ENCODE measurements around the gene RGS7.
"Not testable (repeated sequence)": the region's sequence is repeated elsewhere in the genome, so short reads cannot be mapped to it uniquely, and the experiment has no call there.

The RGS7 gene

DNA sequence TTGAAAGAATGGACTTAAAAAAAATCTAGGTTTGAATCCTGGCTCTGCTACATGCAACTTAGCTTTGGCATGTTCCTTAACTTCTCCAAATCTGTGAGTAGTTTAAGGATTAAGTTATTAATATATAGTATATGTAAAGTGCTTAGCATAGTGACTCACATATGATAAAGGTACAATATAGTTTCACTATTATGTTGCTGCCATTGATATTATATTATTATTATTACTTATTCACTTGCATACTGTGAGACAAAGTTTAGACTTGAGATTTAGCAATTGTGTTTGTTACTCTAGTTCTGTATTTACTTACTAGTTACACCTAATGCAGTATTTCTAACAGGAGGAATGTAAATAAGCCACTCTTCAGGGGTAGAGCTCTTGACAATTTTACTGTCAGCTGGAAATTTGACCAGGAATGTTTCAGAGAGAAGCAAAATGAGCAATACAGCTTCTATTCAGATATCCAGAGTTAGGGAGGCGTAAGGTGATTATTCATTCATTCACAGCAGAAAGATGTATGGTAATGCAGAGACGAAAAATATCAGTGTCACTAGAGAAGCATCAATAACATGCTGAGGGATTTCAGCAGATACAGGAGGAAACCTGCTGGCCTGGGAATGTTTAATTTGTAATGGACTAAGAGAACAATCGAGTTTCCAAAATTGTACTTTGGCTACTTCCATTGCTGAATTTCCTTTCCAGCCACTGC, 25.5 kb downstream of the RGS7 start:
- DNase-seq, result no peak

DNA sequence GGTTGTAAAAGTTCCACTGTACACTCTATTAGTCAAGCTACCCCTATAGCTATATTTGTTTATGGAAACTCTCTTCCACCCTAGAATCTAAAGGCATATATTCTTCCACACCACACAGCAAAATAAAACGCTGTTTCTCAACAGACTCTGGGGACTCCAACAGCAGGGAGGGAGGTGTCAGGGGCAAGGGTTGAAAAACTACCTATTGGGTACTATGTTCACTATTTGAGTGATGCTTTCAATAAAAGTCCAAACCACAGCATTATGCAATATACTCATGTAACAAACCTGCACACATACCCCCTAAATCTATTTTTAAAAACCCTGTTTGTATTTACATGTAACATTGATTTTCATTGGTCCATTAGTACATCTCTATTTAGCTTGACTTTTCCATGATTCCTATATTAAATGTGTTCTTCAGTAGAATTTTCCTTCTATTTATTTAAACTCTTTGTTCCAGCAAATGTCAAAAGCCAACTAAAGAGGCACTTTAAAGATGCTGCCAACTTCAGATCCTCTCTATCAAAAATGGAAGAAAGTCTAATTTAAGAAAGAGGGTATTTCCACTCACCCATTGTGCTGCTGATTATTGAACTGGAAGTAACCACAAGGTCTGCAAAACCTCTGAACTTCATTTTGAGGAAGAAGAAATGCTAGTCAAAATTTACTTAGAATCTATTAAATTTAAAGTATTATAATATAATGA, 26.2 kb downstream of the RGS7 start:
- no peak for DNase-seq

- DNase-seq, result no peak
Observed at GRCh38 chr1:241325456-241325855, 31.5 kb downstream of the RGS7 start.

DNA sequence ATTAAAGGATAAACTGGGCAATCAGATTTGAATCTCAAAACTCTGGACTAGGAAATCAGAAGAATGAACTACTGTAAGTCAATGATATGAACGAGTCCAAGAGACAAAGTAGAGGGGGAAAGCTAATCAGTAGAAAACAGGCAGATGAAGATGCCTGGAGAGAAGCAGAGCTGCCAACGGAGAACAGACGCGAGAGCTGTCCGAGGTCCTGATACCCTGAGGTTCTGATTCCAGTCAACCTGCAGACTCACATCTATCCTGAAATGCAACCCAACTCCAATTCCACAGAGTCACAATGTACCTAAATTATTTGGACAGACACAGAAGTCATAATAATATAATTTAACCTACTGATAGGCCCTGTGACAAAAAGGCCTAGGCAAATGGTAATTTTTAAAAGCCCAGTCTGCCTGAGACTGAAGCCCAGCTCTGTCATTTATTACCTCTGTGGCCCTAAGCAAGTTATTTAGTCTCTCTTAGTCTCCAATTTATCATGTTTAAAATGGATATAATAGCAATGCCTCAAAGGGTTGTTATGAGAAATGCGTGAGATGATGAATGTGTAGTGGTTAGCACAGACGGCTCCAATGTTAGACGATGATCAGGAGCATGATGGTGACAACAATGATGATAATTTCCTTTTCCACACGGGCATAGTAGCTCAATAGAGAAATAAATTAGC, 33.4 kb downstream of the RGS7 start:
- DNase-seq, result peak; percentile 22

DNA sequence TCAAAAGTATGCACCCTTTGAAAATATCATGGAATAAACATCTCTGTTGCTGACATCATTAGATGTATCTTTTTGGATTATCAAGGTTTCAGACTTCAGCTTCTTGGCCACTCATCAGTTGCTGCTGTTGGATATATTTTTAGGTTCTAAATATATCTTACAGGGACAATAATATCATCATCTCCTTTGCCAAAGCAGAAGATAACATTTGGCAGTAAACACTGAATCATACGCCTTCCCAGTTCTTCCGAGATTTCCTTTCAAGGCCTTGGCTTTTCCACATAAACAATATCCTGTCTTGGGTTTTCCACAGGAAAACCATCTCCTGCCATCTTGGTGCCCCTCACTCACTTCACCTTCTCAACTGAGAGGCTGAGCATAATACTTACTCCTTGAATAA, 39.3 kb downstream of the RGS7 start:
- DNase-seq, result no peak

- no peak for DNase-seq
Observed at GRCh38 chr1:241316372-241316771, 40.6 kb downstream of the RGS7 start.

- no peak for DNase-seq
Observed at GRCh38 chr1:241311056-241311746, 45.8 kb downstream of the RGS7 start.

DNA sequence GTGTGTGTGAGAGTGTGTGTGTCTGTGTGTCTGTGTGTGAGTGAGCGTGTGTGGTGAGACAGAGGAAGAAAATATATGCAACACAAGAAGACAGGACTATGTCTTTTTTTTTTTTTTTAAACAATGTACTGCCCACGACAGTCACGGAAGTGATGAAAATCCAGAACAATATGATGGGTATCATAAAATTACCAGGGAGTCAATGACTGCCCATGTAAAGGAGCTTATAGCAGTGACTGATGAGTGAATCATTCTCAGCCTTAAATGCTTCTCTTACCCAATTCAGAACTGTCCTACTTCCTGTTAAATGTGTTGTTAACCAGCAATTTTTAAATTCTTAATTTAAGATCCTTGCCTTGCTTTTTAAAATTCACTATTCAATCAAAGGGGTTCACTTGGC, 46.6 kb downstream of the RGS7 start:
- no peak for DNase-seq

- DNase-seq, result no peak
Observed at GRCh38 chr1:241309651-241310050, 47.4 kb downstream of the RGS7 start.

- DNase-seq, result no peak
Observed at GRCh38 chr1:241308471-241308870, 48.5 kb downstream of the RGS7 start.

DNA sequence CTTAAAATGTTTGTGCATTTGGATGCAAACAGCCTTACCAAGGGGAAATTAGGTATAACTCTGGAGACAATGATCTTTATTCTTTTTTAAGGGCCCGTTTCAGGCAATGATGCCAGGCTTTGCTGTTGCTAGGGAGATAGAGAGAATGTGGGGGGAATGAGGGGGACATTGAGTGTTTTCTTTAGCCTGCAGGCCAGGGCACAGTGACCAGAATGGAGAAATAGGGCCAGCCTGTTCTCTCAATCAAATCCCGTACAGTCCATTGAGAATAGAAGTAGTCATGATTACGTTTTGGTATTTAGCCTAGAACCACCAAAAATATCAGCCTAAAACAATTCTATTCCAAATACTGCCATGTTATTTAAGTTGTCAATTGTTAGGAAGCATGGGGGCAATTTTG, 49.0 kb downstream of the RGS7 start:
- no peak for DNase-seq

DNA sequence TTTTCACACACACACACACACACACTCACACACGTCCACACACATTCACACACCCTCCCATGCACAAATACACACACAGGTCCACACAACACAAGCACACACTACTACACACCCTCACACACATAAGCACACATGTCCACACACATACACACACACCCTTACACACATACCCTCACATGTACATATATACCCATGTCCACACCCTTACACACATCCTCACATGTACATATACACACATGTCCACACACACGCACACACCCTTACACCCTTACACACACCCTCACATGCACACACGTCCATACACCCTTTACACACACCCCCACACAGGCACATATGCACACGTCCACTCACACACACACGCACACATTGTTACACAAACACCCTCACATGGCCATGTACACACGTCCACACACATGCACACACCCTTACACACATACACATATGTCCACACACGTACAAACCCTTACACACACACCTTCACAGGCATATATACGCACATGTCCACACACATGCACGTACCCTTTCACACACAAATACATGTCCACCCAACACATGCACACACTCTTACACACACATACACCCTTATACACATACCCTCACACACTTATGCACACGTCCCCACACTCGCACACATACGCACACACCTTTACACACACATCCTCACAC, 50.7 kb downstream of the RGS7 start:
- no peak for DNase-seq

- DNase-seq, result not testable (repeated sequence)
Observed at GRCh38 chr1:241302024-241302423, 55.0 kb downstream of the RGS7 start.

- no peak for DNase-seq
Observed at GRCh38 chr1:241299347-241299746, 57.7 kb downstream of the RGS7 start.

DNA sequence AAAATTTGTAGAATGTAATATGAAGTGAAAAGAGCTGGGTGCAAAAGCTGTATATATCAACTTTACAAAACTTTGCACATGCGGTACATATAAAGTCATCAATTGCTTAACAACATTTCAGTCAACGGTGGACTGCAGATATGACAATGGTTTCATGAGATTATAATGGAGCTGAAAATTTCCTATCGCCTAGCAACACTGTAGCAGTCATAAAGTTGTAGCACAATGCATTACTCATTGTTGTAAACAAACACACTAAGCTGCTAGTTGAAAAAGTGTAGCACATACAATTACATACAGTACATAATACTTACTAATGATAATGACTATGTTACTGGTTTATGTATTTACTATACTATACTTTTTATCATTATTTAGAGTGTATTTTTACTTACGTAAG, 64.0 kb downstream of the RGS7 start:
- no peak for DNase-seq

DNA sequence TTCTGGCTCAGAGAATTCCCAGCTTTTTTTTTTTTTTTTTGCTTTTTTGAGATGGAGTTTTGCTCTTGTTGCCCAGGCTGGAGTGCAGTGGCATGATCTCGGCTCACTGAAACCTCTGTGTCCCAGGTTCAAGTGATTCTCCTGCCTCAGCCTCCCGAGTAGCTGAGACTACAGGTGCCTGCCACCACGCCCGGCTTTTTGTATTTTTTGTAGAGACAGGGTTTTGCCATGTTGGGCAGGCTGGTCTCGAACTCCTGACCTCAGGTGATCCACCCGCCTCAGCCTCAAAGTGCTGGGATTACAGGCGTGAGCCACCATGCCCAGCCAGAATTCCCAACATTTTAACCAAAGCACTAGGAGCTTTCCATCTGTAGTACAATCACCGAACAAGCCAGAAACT, 65.5 kb downstream of the RGS7 start:
- DNase-seq, result not testable (repeated sequence)

DNA sequence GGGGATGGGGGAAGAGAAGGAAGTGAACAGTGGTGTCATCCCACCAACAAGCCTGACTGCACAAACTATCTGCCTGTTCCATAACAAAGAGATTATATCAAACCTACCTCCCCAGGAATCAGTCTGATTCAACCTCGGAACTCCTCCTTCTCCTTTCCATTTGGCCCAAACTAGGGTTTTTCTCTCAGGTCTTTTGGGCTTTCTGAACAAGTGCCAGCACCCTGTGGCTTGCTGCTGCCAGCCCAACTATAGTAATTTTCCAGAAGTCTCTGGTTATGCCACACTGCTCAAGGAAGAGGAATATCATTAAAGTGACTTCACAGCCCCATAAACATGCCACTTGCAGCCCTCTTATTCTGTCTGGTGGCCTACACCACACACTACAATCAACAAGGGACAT, 70.5 kb downstream of the RGS7 start:
- DNase-seq, result no peak

DNA sequence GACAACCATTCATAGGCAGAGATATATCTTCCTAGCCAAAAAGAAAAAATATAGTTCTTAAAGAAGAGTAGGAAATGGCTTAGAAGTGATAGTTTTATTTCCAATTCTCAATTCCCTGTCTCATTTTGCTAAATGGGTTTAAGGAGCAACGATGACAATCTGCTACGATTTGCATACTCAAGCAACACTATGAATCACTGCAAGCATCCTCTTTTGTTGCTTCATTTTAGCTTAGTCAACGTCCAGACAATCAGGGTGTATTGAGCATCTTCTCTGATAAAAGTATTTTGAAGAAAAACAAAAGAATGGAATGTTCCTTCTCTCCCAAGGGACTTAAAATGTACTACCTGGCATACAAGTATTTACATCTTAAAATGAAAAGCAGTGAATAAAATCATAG, 80.6 kb downstream of the RGS7 start:
- DNase-seq, result no peak

- no peak for DNase-seq
Observed at GRCh38 chr1:241275981-241276380, 81.0 kb downstream of the RGS7 start.

DNA sequence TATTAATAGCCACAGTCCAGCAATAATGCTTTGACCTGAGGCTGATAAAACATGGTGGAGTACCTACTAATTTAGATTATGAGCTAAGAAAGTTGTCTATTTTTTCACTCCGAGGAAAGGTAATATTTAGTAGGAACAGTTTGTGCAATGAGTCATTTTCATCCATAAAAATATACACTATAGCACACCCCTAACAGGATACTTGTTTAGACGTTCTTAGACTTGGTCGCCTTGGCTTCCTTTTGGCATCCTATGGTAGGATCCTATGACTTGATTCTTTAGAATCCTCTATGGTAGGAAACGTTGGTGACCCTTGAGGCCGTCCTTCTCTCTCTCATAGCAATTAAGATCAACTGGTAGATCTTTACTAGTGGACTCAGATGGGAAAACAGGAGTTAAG, 81.8 kb downstream of the RGS7 start:
- DNase-seq, result no peak

GRCh38 chr1:241274693-241275092, 82.3 kb downstream of the RGS7 start:
- DNase-seq, result no peak

DNA sequence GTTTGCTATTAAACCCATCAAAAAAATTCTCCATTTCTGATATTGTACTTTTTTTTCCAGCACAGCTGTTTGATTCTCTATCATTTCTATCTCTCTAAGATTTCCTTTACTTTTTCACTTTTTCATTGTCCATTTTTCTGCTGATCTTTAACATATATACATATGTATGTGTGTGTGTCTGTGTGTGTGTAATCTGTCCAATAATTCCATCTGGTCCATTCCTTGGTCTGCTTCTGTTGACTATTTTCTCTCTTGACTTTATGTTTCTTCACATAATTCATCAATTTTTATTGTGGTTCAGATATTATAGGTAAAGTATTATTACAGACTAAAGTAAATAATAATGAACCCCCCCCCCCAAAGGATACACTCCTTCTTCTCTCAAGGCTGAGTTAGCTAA, 84.2 kb downstream of the RGS7 start:
- no peak for DNase-seq

GRCh38 chr1:241271427-241271826, 85.6 kb downstream of the RGS7 start:
- no peak for DNase-seq

Measured in fibroblast of skin of right quadriceps (primary cell).